GM18507 (cell line): ENCODE data around the gene HOXA5.

ENCODE experiments used
- DNase-seq: peaks from one replicate; pipeline ENCODE4 v3.0.0; 2011; ENCODE audit warnings: low read depth; ENCODE audit not compliant: insufficient read length; ENCODE audit errors: extremely low spot score
- FAIRE-seq: peaks from 2 replicates; lab custom pipeline; 2011; peaks lifted over from hg19 to GRCh38; lab: Jason Lieb, UNC

HOXA5 gene

GRCh38 chr7:27161214-27161720 is 17.8 kb upstream of the HOXA5 start:
- no peak for DNase-seq
- no peak for FAIRE-seq

DNA sequence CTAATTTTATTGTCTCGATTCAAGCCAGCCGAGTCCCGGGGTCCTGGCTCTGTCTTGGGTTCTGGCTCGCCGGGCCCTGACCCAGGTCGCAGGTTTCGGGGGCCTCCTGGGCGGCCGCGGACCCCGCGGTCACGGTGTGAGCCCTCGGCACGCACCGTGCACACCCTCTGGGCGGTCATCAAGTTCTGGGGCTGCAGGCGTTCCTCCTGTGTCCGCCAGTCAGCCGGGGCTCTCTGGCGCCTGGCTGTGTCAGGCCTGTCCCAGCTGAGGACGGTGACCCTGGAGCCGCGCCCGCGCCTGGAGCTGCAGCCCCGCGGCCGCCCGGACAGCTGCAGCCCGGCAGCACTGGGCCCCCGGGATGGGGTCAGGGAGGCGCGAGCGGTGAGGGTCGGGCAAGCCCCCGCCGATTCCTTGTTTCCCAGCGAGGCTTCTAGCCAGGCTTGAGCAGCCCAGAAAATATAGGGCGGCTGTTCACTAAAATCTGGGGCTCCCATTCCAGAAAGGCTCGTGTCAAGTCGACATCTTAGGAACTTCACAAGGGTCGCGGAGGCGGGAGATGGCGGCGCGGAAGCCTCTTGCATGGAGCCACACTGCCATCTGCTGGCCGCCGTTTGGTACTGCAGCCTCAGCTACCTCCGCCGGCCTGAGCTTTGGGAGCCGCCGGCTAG is 17.2 kb upstream of the HOXA5 start:
- FAIRE-seq (peak; percentile 87), DNase-seq (peak; percentile 82)

DNA sequence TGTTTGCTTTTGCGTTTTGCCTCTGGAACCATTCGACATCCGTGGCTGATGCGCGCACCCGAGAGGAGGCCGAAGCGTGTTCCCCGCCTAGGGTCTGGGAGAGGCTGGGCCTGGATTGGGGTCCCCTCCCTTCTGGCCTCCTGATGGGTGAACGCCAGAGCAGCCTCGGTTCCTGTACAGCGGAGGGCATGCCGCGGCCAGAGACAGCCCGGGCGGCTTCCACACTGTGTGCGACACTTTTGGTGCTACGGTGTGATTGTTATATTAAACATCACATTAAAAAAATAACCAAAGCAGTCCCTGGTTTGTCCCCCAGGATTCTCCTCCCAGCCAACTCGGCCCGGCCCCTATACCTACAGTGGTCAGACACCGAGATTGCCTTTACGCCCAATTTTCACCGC is 16.7 kb upstream of the HOXA5 start:
- FAIRE-seq, result no peak
- no peak for DNase-seq

- FAIRE-seq (no peak), DNase-seq (no peak)
These were observed 16.0 kb upstream of the HOXA5 start for GRCh38 chr7:27159266-27160144.

DNA sequence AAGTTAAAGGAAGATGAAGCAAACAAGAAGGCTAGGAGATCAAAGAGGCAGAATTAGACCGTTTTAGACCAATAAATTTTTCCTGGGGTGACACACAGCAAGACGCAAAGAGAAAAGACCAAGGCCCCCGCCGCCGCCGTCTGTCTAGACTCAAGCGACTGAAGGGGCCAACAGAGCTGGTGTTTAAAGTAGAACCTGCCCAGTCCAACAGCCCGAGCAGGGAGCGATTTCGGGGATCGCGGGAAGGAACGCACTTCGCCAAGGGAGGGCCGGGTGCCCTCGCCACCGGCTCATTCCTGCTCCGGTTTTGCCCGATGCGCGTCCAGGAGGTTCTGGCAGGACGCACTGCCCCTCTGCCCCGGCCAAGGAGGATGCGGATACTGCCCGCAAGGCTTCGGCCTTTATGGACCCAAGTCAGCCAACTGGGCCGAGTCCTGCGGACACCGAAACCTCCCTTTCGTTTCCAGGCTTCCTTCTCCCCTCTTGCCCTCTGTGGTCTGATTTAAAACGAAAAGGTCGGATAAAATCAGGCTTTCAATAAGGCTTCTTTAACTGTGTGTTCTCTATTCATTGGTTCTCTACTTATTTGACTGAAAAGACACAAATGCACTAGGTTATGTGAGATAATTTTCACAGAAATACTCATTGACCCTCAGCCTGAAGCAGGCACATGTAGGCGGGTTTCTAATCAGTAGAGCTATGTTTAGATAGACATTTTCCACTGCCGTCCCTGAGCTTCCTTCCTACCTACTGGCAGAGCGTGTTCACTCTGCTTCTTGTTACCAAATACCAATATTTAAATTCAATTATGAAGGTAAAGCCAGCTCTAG is 15.2 kb upstream of the HOXA5 start:
- FAIRE-seq, result no peak
- DNase-seq, result no peak

GRCh38 chr7:27157702-27158431 is 14.4 kb upstream of the HOXA5 start:
- FAIRE-seq (no peak), DNase-seq (no peak)

DNA sequence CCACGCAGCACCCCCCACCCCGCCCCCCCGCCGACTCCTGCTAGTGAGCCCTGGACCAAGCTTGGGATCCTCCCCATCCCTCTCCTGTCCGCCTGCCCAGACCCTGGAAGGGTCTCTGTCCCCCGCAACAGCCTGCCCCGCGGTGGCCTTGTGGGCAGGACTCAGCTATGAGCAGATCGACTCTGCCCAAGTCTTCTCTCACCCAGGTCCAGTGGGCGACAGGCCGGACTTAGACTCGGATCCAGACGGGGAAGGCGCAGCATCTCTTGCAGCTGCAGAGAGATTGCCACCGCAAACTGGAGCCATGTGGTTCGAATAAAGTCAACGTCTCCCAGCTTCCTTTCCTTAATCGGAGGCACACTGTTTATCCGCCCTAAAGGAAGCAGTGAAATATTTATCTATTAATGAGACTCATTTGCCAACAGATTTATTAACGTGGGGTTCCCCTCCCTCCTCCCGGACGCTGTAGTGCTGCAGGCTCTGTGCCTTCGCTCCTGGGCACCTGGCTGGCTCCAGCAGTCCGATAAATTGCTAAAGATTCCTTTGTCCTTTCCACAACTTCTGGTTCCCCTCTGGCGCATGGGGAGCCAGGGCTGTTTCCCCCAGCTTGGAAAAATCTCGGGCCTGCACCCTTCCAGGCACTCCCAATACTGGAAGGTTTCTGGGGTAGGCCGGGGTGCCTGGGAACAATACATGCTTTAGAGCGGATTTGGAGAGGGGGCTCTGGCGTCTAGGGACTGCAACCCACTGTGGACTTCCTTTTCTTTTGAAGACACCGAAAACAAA is 13.6 kb upstream of the HOXA5 start:
- FAIRE-seq (no peak), DNase-seq (no peak)

- FAIRE-seq (no peak), DNase-seq (no peak)
These were observed 13.0 kb upstream of the HOXA5 start, which contains the start of gene HOXA7 for GRCh38 chr7:27156508-27156898. TSS of gene HOXA7 (minus strand) at chr7:27156675. CDS start at chr7:27156545, 130 bp downstream.

- FAIRE-seq, result no peak
These were observed 12.5 kb upstream of the HOXA5 start for GRCh38 chr7:27155816-27156507.

DNA sequence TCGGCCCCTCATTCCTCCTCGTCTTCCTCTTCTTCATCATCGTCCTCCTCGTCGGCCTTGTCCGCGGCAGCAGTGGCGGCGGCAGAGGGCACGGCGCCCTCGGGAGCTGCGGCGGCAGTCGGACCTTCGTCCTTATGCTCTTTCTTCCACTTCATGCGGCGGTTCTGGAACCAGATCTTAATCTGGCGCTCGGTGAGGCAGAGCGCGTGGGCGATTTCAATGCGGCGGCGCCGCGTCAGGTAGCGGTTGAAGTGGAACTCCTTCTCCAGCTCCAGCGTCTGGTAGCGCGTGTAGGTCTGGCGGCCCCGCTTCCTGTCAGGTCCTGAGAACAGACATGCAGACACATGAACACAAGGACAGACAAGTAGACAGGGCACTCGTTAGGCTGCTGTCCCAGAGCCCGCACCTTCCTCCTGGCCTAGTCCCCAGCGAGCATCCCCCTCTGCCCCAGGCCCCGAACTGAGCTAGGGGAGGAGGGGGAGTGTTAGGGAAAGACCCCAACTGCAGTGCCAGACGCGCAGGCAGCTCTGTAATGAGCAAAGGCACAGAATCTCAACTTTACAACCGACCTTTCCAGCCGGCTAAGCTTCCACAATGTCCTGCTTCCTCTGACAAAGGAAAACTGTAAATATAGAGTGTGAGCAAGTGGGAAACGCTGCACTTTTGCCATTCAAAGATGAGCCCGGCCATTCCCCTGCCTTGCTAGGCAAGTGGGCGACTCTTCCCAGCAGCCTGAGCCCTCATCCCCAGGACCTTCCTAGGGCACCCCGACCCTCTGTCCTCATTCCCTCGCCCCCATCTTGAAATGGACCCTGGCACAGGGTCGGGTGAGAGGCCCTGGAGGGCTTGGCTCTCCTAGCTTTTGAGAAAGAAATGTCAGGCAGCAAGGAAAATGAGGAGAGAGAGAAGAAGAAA is 11.7 kb upstream of the HOXA5 start:
- no peak for DNase-seq
- no peak for FAIRE-seq

More at GRCh38 chr7:27155816-27156507, 12.5 kb upstream of the HOXA5 start:
- no peak for DNase-seq

DNA sequence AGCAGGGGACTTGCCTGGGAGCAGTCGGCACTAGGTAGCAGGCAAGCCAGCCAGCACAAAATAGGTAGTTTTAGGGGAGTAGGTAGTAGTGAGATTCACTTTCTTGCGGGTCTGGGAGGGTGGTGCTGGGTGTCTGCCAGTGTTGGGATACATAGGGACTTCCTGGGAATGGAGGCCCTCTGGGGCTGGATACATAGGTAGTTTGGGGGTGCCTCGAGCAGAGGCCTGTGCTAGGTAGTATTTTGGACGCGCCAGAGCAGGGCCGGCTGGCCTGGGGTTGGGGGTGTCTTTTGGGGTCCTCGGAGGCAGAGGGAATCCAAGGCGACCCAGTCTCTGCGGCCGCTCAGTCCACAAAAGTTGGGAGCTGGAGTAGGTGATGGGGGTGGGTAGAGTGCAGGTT is 10.9 kb upstream of the HOXA5 start:
- no peak for FAIRE-seq

GRCh38 chr7:27153526-27153925 is 10.0 kb upstream of the HOXA5 start:
- DNase-seq, result no peak
- FAIRE-seq, result no peak

More for the DNA sequence above, 10.9 kb upstream of the HOXA5 start:
- DNase-seq, result no peak

DNA sequence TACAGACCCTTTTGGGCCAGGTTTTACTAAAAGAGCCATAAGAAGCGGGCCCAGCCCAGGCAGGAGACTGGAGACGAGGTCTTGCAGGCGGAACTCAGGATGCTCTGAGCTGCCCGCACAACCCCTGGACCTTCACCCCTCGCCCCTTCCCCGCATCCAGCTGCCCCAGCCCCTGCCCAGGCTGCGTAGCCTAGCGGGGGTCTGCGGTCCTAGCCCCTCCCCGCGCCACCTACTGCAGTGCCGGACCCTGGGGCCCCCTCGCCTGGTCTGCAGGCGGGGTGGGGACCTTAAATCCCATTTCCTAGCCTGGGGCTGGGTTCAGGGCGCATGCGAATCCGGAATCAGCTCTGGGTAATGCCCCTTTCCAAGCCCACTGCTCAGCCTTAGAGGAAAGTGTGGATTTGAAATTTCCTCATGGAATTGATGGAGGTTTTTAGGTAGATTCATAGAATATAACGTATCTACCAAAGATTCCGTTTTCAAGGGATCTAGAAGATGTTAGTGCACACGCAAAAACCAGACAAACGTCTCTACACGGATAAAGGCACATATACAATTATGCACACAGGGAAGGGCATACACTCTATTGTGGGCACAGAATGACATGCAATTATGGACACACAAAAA is 9.4 kb upstream of the HOXA5 start:
- FAIRE-seq, result no peak
- no peak for DNase-seq

DNA sequence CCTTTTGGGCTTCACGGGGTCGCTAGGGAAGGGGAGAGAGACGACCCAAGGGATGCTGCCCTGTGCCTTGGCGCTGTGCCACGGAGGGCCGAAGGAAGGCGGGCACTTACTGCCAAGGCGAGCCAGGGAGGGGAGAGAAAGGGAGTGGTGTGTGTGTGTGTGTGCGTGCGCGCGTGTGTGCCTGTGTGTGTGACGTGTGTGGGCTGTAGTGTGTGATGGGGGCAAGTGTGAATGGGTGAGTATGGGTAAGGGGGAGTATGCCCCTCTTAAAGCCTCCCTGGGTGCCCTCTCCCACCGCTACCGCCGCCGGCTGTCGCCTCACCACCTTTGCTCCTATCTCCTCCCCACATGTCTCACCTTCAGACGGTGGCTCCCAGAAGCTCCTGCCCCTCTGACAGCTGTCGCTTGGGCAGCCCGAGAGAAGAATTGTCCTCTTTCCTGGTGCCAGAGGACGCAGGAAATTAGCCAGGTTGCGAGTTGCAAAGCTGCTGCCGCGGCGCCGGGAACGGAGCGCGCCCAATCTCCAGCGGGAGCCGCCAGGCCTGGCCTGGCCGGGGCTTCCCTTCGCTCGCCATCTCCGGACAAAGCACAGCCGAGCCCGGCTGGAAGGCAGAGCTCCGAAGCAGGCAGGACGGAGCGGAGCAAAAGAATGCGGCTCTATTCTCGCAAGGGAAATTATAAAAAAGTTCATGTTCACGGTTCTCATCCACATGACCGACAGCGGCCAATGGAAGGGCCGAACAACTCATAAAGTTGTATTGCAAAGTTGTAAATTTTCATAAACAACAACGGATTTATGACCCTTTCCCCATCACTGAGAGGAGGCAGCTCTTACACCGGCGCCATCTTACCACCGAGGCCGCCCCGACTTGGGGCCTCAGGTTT is 8.7 kb upstream of the HOXA5 start, which contains the start of gene HOXA3:
Gene HOXA3, minus strand, starts transcription at position 653 of the 885 bp plus-strand sequence. CDS start 41,943 bp downstream, outside the sequence.
- DNase-seq, result no peak
- FAIRE-seq, result no peak

DNA sequence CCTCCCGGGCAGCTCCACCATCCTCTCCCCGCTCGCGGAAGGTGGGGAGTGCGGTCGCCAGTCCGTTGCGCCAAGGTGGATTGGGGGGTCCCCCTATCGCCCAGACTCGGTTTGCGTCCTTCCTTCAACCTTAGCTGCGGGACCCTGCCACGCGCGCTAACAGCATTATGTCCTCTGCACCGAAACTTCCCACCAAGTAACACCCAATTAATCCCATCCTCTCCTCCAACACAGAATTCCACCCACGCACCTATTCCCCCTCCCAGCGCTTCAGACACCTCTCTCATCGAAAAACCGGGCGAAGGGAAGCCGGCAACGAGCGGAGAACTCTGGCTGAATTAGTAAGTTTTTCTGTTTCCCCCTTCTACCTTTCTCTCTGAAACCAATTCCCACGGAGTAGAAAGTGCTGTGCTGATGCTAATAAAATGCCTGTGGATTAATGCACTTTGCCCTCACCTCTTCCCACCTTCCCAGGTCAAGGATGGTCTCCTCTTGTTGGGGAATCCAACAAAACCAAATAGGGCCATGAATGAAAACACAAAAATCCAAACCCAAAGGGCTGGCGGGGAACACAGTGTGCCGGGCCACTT is 8.0 kb upstream of the HOXA5 start:
- no peak for DNase-seq
- no peak for FAIRE-seq
